Peyer's patch (tissue), 4 donors: ENCODE data around the gene BEND7. TPM values are rescaled to one million over a fixed set of nuclear protein-coding genes. Genes with fewer than 3 reads are reported as not detected.
"Not testable (repeated sequence)": the region's sequence is repeated elsewhere in the genome, so short reads cannot be mapped to it uniquely, and the experiment has no call there.

Source experiments
- DNase-seq, 3 donors: peaks; one replicate each; pipeline ENCODE4 v3.0.0-alpha.2; 2017 to 2019
- H3K27ac ChIP-seq, 4 donors: fragments of 200-600 bp; sonication (generic); one replicate each; pipeline ENCODE4 v1.5.1; 2016 to 2019
- H3K27me3 ChIP-seq, 2 donors: fragments of 200-600 bp; sonication (generic); one replicate each; pipeline ENCODE4 v1.5.1; 2019
- H3K36me3 ChIP-seq, 3 donors: fragments of 200-600 bp; sonication (generic); one replicate each; pipeline ENCODE4 v1.5.1; 2016 to 2019
- H3K4me1 ChIP-seq, 4 donors: fragments of 200-600 bp; sonication (generic); one replicate each; pipeline ENCODE4 v1.5.1; 2016 to 2019
- H3K4me3 ChIP-seq, 4 donors: fragments of 200-600 bp; sonication (generic); 1 replicate in 3 of 4; 2 replicates in 1 of 4; pipeline ENCODE4 v1.5.1; 2016 to 2019; ENCODE audit warnings: mild to moderate bottlenecking in 1 of 4
- H3K9me3 ChIP-seq, 4 donors: fragments of 200-600 bp; sonication (generic); one replicate each; pipeline ENCODE4 v1.5.1; 2016 to 2019; ENCODE audit warnings: mild to moderate bottlenecking in 1 of 4
- CTCF ChIP-seq, 6 experiments: fragments of 450-650 bp in 4 of 6; fragments of 200-600 bp in 2 of 6; sonication (generic) in 1 of 6; IDR thresholded peaks; one replicate each; pipeline ENCODE4 v1.5.1; 2017 to 2019; ENCODE audit warnings: antibody characterized with exemption in 6 of 6, mild to moderate bottlenecking in 3 of 6, moderate library complexity in 1 of 6
- POLR2A ChIP-seq, 2 donors: fragments of 450-650 bp; IDR thresholded peaks; one replicate each; pipeline ENCODE4 v1.5.1; 2017; ENCODE audit warnings: antibody characterized with exemption in 2 of 2, mild to moderate bottlenecking in 2 of 2, moderate library complexity in 2 of 2
- total RNA-seq, 4 donors: library from RNA; depleted of rRNA; stranded (reverse); fragments of >200 nt; gene quantifications; one replicate each; pipeline ENCODE4 v1.1.0, GENCODE V29; 2016

The BEND7 gene
- total RNA-seq, 4 donors from 2014 or later, result 23.1 to 136 (median 97.8) TPM

- Histone ChIP-seq H3K4me3 (no peak overlapping the region), H3K27me3 (no peaks in the 10 kb centered on the region), H3K4me1 (no peaks in the 10 kb centered on the region), H3K27ac (no peak overlapping the region), H3K36me3 (no peaks in the 10 kb centered on the region), H3K9me3 (no peaks in the 10 kb centered on the region)
- DNase-seq, result no peak
- no peak for TF ChIP-seq CTCF (IDR thresholded peaks at IDR 0.05)
- no peak for TF ChIP-seq POLR2A (IDR thresholded peaks at IDR 0.05)
Observed at GRCh38 chr10:13542533-13542932, 13.7 kb upstream of the BEND7 start.

GRCh38 chr10:13537985-13538384, 9.2 kb upstream of the BEND7 start:
- not testable (repeated sequence) for H3K9me3 ChIP-seq, H3K4me3 ChIP-seq, H3K27me3 ChIP-seq, DNase-seq, H3K27ac ChIP-seq, H3K4me1 ChIP-seq, H3K36me3 ChIP-seq

- Histone ChIP-seq H3K27ac (no peak overlapping the region), H3K9me3 (no peaks in the 10 kb centered on the region), H3K4me1 (no peaks in the 10 kb centered on the region), H3K36me3 (no peaks in the 10 kb centered on the region), H3K4me3 (no peak overlapping the region), H3K27me3 (no peaks in the 10 kb centered on the region)
- DNase-seq, result peak in 2 of 3 donors; percentile 64 to 73
- peak in 4 of 6 experiments; percentile 32 to 66 (median 53) for TF ChIP-seq CTCF (IDR thresholded peaks at IDR 0.05)
- no peak for TF ChIP-seq POLR2A (IDR thresholded peaks at IDR 0.05)
Observed at GRCh38 chr10:13536674-13537366, 8.0 kb upstream of the BEND7 start.

GRCh38 chr10:13535346-13535745, 6.5 kb upstream of the BEND7 start:
- Histone ChIP-seq H3K4me3 (no peak overlapping the region), H3K36me3 (no peaks in the 10 kb centered on the region), H3K4me1 (no peaks in the 10 kb centered on the region), H3K9me3 (no peaks in the 10 kb centered on the region), H3K27me3 (no peaks in the 10 kb centered on the region), H3K27ac (no peak overlapping the region)
- TF ChIP-seq CTCF (IDR thresholded peaks at IDR 0.05), result no peak
- no peak for TF ChIP-seq POLR2A (IDR thresholded peaks at IDR 0.05)
- DNase-seq, result no peak

GRCh38 chr10:13529714-13529973, 830 bp upstream of the BEND7 start:
- Histone ChIP-seq H3K4me1 (peaks cover 0 to 24% (median 0%) of the 10 kb centered on the region in 4 donors), H3K27me3 (no peaks in the 10 kb centered on the region), H3K9me3 (no peaks in the 10 kb centered on the region), H3K4me3 (peak overlapping the region in 3 of 4 donors; percentile 39 to 87 (median 54)), H3K36me3 (peaks cover 0 to 3% (median 0%) of the 10 kb centered on the region in 3 donors), H3K27ac (no peak overlapping the region)
- DNase-seq, result no peak
- TF ChIP-seq CTCF (IDR thresholded peaks at IDR 0.05), result no peak

GRCh38 chr10:13528123-13528874, 515 bp downstream of the BEND7 start:
- Histone ChIP-seq H3K27me3 (no peaks in the 10 kb centered on the region), H3K4me3 (peak overlapping the region; percentile 34 to 87 (median 59)), H3K27ac (peak overlapping the region; percentile 34 to 93 (median 74)), H3K36me3 (peaks cover 0 to 3% (median 0%) of the 10 kb centered on the region in 3 donors), H3K9me3 (no peaks in the 10 kb centered on the region), H3K4me1 (peaks cover 0 to 24% (median 0%) of the 10 kb centered on the region in 4 donors)
- TF ChIP-seq CTCF (IDR thresholded peaks at IDR 0.05), result no peak
- TF ChIP-seq POLR2A (IDR thresholded peaks at IDR 0.05), result peak in 1 of 2 donors; percentile 54
- DNase-seq, result peak in 2 of 3 donors; percentile 50 to 70
